Renal cortical epithelial cell (primary cell): ENCODE measurements around the gene NCAPD2. TPM values are rescaled to one million over a fixed set of nuclear protein-coding genes. Genes with fewer than 3 reads are reported as not detected.

Experiments
- DNase-seq: peaks from one replicate; pipeline ENCODE4 v3.0.0-alpha.2; 2011; ENCODE audit warnings: low read depth
- total RNA-seq: library from RNA; depleted of rRNA; stranded (reverse); fragments of >200 nt; gene quantifications from 2 replicates; pipeline ENCODE4 v1.2.3, GENCODE V29; 2014

NCAPD2 gene
- total RNA-seq, 1 donor from 2014 or later = 28.1 TPM

DNA sequence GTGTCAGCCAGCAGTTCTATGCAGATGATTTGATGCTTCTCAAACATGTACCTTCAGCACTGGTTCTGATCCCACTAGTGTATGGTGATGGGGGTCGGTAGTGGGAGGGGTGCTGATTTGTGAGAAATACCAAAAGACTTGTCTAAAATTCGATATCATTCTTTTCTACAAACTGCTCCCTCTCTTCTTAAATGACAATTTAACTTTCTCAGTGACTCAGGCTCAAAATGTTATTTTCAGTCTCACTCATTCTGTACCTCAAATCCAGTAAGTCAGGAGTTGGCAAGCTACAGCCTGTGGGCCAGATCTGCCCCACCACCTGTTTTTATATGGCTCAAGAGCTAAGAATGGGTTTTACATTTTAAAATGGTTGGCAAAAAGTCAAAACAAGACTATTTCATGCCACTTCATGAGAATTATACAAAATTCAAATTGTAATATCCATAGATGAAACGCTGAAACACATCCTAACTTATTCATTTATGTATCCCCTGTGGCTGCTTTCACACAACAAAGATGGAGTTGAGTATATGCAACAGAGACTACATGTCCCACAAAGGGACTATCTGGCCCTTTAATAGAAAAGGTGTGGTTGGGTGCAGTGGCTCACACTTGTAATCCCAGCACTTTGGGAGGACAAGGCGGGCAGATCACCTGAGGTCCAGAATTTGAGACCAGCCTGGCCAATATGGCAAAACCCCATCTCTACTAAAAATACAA lies 80.8 kb downstream of the NCAPD2 start:
- DNase-seq = no peak

- DNase-seq = no peak
These were observed 81.7 kb downstream of the NCAPD2 start for GRCh38 chr12:6575648-6576047.

Other genes with a start within 250 kb of the NCAPD2 start
- 1.4 and 2.7 TPM in 2 replicates for gene PLEKHG6, start 183.4 kb upstream of the NCAPD2 start, total RNA-seq
- gene TNFRSF1A, start 152.0 kb upstream of the NCAPD2 start, total RNA-seq = 42.5 and 159 TPM in 2 replicates
- 57.5 and 243 TPM in 2 replicates for gene SCNN1A, start 118.5 kb upstream of the NCAPD2 start, total RNA-seq
- 58.5 and 103 TPM in 2 replicates for gene LTBR, start 109.9 kb upstream of the NCAPD2 start, total RNA-seq
- not detected in 2 replicates for gene CD27, start 49.1 kb upstream of the NCAPD2 start, total RNA-seq
- gene TAPBPL, start 42.1 kb upstream of the NCAPD2 start, total RNA-seq = 8.2 and 19.1 TPM in 2 replicates
- gene VAMP1, start 23.4 kb upstream of the NCAPD2 start, total RNA-seq = 1.8 and 2.3 TPM in 2 replicates
- gene MRPL51, start 840 bp upstream of the NCAPD2 start, total RNA-seq = 57.1 and 84.9 TPM in 2 replicates
- 5,930 and 6,897 TPM in 2 replicates for gene GAPDH, start 40.4 kb downstream of the NCAPD2 start, total RNA-seq
- gene IFFO1, start 61.9 kb downstream of the NCAPD2 start, total RNA-seq = 3.8 and 5.2 TPM in 2 replicates
- 16.5 and 32.3 TPM in 2 replicates for gene NOP2, start 74.2 kb downstream of the NCAPD2 start, total RNA-seq
- 228 and 358 TPM in 2 replicates for gene CHD4, start 113.3 kb downstream of the NCAPD2 start, total RNA-seq
- gene LPAR5, start 141.9 kb downstream of the NCAPD2 start, total RNA-seq = 0.17 TPM in 1 of 2 replicates, not detected in the other
- 0.15 and 0.17 TPM in 2 replicates for gene ACRBP, start 153.3 kb downstream of the NCAPD2 start, total RNA-seq
- 45.3 and 67.6 TPM in 2 replicates for gene ING4, start 169.0 kb downstream of the NCAPD2 start, total RNA-seq
- 5.6 and 18.4 TPM in 2 replicates for gene ZNF384, start 195.3 kb downstream of the NCAPD2 start, total RNA-seq
- 0.15 TPM in 1 of 2 replicates, not detected in the other for gene PIANP, start 206.7 kb downstream of the NCAPD2 start, total RNA-seq
- 66.0 and 68.3 TPM in 2 replicates for gene COPS7A, start 229.9 kb downstream of the NCAPD2 start, total RNA-seq